ENCODE results near the gene SYT17. TPM values are rescaled to one million over a fixed set of nuclear protein-coding genes. Genes with fewer than 3 reads are reported as not detected.

Gene SYT17
- total RNA-seq, 1 donor from 2014 or later, result 10.7 TPM

GRCh38 chr16:19301931-19302330 lies 133.9 kb downstream of the SYT17 start:
- no peak for TF ChIP-seq CTCF (IDR thresholded peaks at IDR 0.05; ENCODE audit: unreplicated experiment)
- H3K4me3 Mint-ChIP-seq (ENCODE audit: low read depth), result no peak overlapping the region
- DNase-seq (ENCODE audit: low spot score, unreplicated experiment), result no peak
- H3K27me3 Mint-ChIP-seq, result peaks cover 4% of the 10 kb centered on the region
- peaks cover 8% of the 10 kb centered on the region for H3K4me1 Mint-ChIP-seq (ENCODE audit: low read depth)
- H3K9me3 Mint-ChIP-seq (ENCODE audit: low read depth), result peaks cover 3% of the 10 kb centered on the region
- H3K36me3 Mint-ChIP-seq (ENCODE audit: insufficient read depth), result no peaks in the 10 kb centered on the region
- no peak overlapping the region for H3K27ac Mint-ChIP-seq

GRCh38 chr16:19304750-19305149 lies 136.7 kb downstream of the SYT17 start:
- DNase-seq (ENCODE audit: low spot score, unreplicated experiment), result no peak

GRCh38 chr16:19305443-19305842 lies 137.4 kb downstream of the SYT17 start:
- no peak for TF ChIP-seq CTCF (IDR thresholded peaks at IDR 0.05; ENCODE audit: unreplicated experiment)
- no peak overlapping the region for H3K4me3 Mint-ChIP-seq (ENCODE audit: low read depth)
- no peak for DNase-seq (ENCODE audit: low spot score, unreplicated experiment)
- H3K27ac Mint-ChIP-seq, result no peak overlapping the region
- peaks cover 3% of the 10 kb centered on the region for H3K9me3 Mint-ChIP-seq (ENCODE audit: low read depth)
- no peaks in the 10 kb centered on the region for H3K36me3 Mint-ChIP-seq (ENCODE audit: insufficient read depth)
- peaks cover 2% of the 10 kb centered on the region for H3K4me1 Mint-ChIP-seq (ENCODE audit: low read depth)
- peaks cover 4% of the 10 kb centered on the region for H3K27me3 Mint-ChIP-seq

More at GRCh38 chr16:19304750-19305149, 136.7 kb downstream of the SYT17 start:
- H3K36me3 Mint-ChIP-seq (ENCODE audit: insufficient read depth), result no peaks in the 10 kb centered on the region
- H3K27ac Mint-ChIP-seq, result no peak overlapping the region
- H3K9me3 Mint-ChIP-seq (ENCODE audit: low read depth), result peaks cover 3% of the 10 kb centered on the region
- no peak for TF ChIP-seq CTCF (IDR thresholded peaks at IDR 0.05; ENCODE audit: unreplicated experiment)
- H3K4me3 Mint-ChIP-seq (ENCODE audit: low read depth), result no peak overlapping the region
- H3K4me1 Mint-ChIP-seq (ENCODE audit: low read depth), result peaks cover 2% of the 10 kb centered on the region
- H3K27me3 Mint-ChIP-seq, result peaks cover 4% of the 10 kb centered on the region

GRCh38 chr16:19307587-19308241 lies 139.7 kb downstream of the SYT17 start:
- TF ChIP-seq CTCF (IDR thresholded peaks at IDR 0.05; ENCODE audit: unreplicated experiment), result no peak
- Mint-ChIP-seq H3K9me3 (ENCODE audit: low read depth) (peaks cover 6% of the 10 kb centered on the region), H3K27ac (no peak overlapping the region), H3K4me1 (ENCODE audit: low read depth) (no peaks in the 10 kb centered on the region), H3K4me3 (ENCODE audit: low read depth) (no peak overlapping the region), H3K36me3 (ENCODE audit: insufficient read depth) (no peaks in the 10 kb centered on the region), H3K27me3 (peaks cover 4% of the 10 kb centered on the region)
- DNase-seq (ENCODE audit: low spot score, unreplicated experiment), result peak; percentile 65

GRCh38 chr16:19308392-19308791 lies 140.4 kb downstream of the SYT17 start:
- DNase-seq (ENCODE audit: low spot score, unreplicated experiment), result no peak
- Mint-ChIP-seq H3K36me3 (ENCODE audit: insufficient read depth) (no peaks in the 10 kb centered on the region), H3K9me3 (ENCODE audit: low read depth) (peaks cover 3% of the 10 kb centered on the region)

More at GRCh38 chr16:19308392-19308791, 140.4 kb downstream of the SYT17 start:
- no peak for TF ChIP-seq CTCF (IDR thresholded peaks at IDR 0.05; ENCODE audit: unreplicated experiment)
- no peak overlapping the region for H3K4me3 Mint-ChIP-seq (ENCODE audit: low read depth)
- H3K27me3 Mint-ChIP-seq, result peaks cover under 1% of the 10 kb centered on the region
- no peak overlapping the region for H3K27ac Mint-ChIP-seq
- no peaks in the 10 kb centered on the region for H3K4me1 Mint-ChIP-seq (ENCODE audit: low read depth)
